BJ (cell line): Measurements from ENCODE around the gene TPSG1. TPM values are rescaled to one million over a fixed set of nuclear protein-coding genes. Genes with fewer than 3 reads are reported as not detected.

Source experiments
- CTCF ChIA-PET: fragments of 350-600 bp; formaldehyde crosslinking; extraction: SDS; loops from one replicate; lab custom pipeline; 2021; ENCODE audit warnings: antibody characterized with exemption, inconsistent platforms; lab: Yijun Ruan, JAX
- POLR2A ChIA-PET: fragments of 300-600 bp; sonication (Branson Sonifier 250); formaldehyde crosslinking; extraction: SDS; loops from one replicate; lab custom pipeline; 2021; ENCODE audit warnings: antibody characterized with exemption; lab: Charles Lee
- DNase-seq: peaks from one replicate; pipeline ENCODE4 v3.0.0-alpha.2; 2011; ENCODE audit warnings: low read depth
- H3K27me3 ChIP-seq: 2 replicates; pipeline ENCODE4 v1.6.0; 2011; ENCODE audit warnings: low read length; ENCODE audit not compliant: control insufficient read depth, insufficient read depth
- H3K36me3 ChIP-seq: 2 replicates; pipeline ENCODE4 v1.5.1; 2011; ENCODE audit warnings: low read length; ENCODE audit not compliant: control insufficient read depth, insufficient read depth
- H3K4me3 ChIP-seq: 2 replicates; pipeline ENCODE4 v1.5.1; 2011; ENCODE audit warnings: low read depth, mild to moderate bottlenecking, control low read depth, low read length
- CTCF ChIP-seq: IDR thresholded peaks from 2 replicates; pipeline ENCODE4 v1.5.1; 2011; ENCODE audit warnings: low read depth, mild to moderate bottlenecking, control low read depth, inconsistent platforms, low read length, moderate library complexity; ENCODE audit not compliant: insufficient read depth
- polyA plus RNA-seq: library from polyadenylated mRNA; depleted of rRNA; stranded (reverse); fragments of >200 nt; gene quantifications from 2 replicates; pipeline ENCODE4 v1.2.3, GENCODE V29; 2011

Gene TPSG1
- polyA plus RNA-seq, 1 experiment: not detected

GRCh38 chr16:1213796-1214372 is 11.2 kb downstream of the TPSG1 start:
- H3K4me3 ChIP-seq: no peak overlapping the region
- ChIA-PET CTCF (no interaction called here), POLR2A (no interaction called here)
- TF ChIP-seq CTCF: no peak
- no peaks in the 10 kb centered on the region for H3K27me3 ChIP-seq
- H3K36me3 ChIP-seq: no peaks in the 10 kb centered on the region
- DNase-seq: no peak

GRCh38 chr16:1213231-1213630 is 11.8 kb downstream of the TPSG1 start:
- CTCF ChIA-PET: no interaction called here
- Histone ChIP-seq H3K27me3 (no peaks in the 10 kb centered on the region), H3K36me3 (no peaks in the 10 kb centered on the region), H3K4me3 (no peak overlapping the region)
- POLR2A ChIA-PET: no interaction called here
- TF ChIP-seq CTCF: no peak
- DNase-seq: no peak

GRCh38 chr16:1212616-1213194 is 12.4 kb downstream of the TPSG1 start:
- TF ChIP-seq CTCF: no peak
- Histone ChIP-seq H3K36me3 (no peaks in the 10 kb centered on the region), H3K27me3 (no peaks in the 10 kb centered on the region), H3K4me3 (no peak overlapping the region)
- CTCF ChIA-PET: no interaction called here
- POLR2A ChIA-PET: no interaction called here
- no peak for DNase-seq

GRCh38 chr16:1211451-1212268 is 13.4 kb downstream of the TPSG1 start:
- ChIA-PET POLR2A (no interaction called here), CTCF (no interaction called here)
- Histone ChIP-seq H3K36me3 (no peaks in the 10 kb centered on the region), H3K4me3 (no peak overlapping the region), H3K27me3 (no peaks in the 10 kb centered on the region)
- TF ChIP-seq CTCF: no peak
- DNase-seq: no peak

GRCh38 chr16:1210461-1210860 is 14.6 kb downstream of the TPSG1 start:
- H3K27me3 ChIP-seq: no peaks in the 10 kb centered on the region
- H3K4me3 ChIP-seq: no peak overlapping the region

More at GRCh38 chr16:1210461-1210860, 14.6 kb downstream of the TPSG1 start:
- ChIA-PET POLR2A (no interaction called here), CTCF (no interaction called here)
- no peaks in the 10 kb centered on the region for H3K36me3 ChIP-seq
- DNase-seq: no peak
- no peak for TF ChIP-seq CTCF
